Stimulated activated naive CD8-positive, alpha-beta T cell treated with anti-CD3 and anti-CD28 coated beads, Interleukin-15, amount 100 ng/mL, for 72 hours (primary cell): ENCODE measurements around the gene SMCO4.
A peak's percentile ranks its signal among the peaks of the same experiment; 100 is the strongest.
"Not testable (repeated sequence)": the region's sequence is repeated elsewhere in the genome, so short reads cannot be mapped to it uniquely, and the experiment has no call there.

Source experiments
- ATAC-seq: fragments of 150-1000 bp; cut with Tn5 transposase; 2 replicates; pipeline ENCODE4 v1.10.0; 2021; ENCODE audit warnings: mild to moderate bottlenecking, moderate library complexity
- DNase-seq, 2 donors: peaks; one replicate each; pipeline ENCODE4 v3.0.0; 2021 to 2022
- H3K27ac Mint-ChIP-seq, 2 donors: one replicate each; pipeline ENCODE4 v1.8.0; 2022; ENCODE audit warnings: mild to moderate bottlenecking in 2 of 2, mixed read lengths in 2 of 2, moderate library complexity in 2 of 2
- H3K27me3 Mint-ChIP-seq: one replicate; pipeline ENCODE4 v1.8.0; 2022; ENCODE audit warnings: mixed read lengths
- H3K4me1 Mint-ChIP-seq: one replicate; pipeline ENCODE4 v1.8.0; 2022; ENCODE audit warnings: mild to moderate bottlenecking, mixed read lengths
- H3K4me3 Mint-ChIP-seq, 2 donors: one replicate each; pipeline ENCODE4 v1.8.0; 2022; ENCODE audit warnings: mild to moderate bottlenecking in 2 of 2, mixed read lengths in 2 of 2, moderate library complexity in 1 of 2
- H3K9me3 Mint-ChIP-seq, 2 donors: one replicate each; pipeline ENCODE4 v1.8.0; 2022; ENCODE audit warnings: mixed read lengths in 2 of 2

SMCO4 gene

GRCh38 chr11:93487032-93487483, 56.1 kb downstream of the SMCO4 start:
- ATAC-seq = no peak
- no peak for DNase-seq
- no peak overlapping the region for H3K27ac Mint-ChIP-seq

GRCh38 chr11:93485983-93486382, 57.2 kb downstream of the SMCO4 start:
- H3K9me3 Mint-ChIP-seq = no peaks in the 10 kb centered on the region

More at GRCh38 chr11:93487032-93487483, 56.1 kb downstream of the SMCO4 start:
- Mint-ChIP-seq H3K9me3 (no peaks in the 10 kb centered on the region), H3K4me1 (no peaks in the 10 kb centered on the region), H3K4me3 (no peak overlapping the region), H3K27me3 (no peaks in the 10 kb centered on the region)

GRCh38 chr11:93484716-93485115, 58.5 kb downstream of the SMCO4 start:
- Mint-ChIP-seq H3K4me3 (no peak overlapping the region), H3K9me3 (no peaks in the 10 kb centered on the region), H3K27ac (no peak overlapping the region), H3K27me3 (no peaks in the 10 kb centered on the region), H3K4me1 (no peaks in the 10 kb centered on the region)
- ATAC-seq (no peak), DNase-seq (no peak)

More at GRCh38 chr11:93485983-93486382, 57.2 kb downstream of the SMCO4 start:
- no peak for ATAC-seq
- no peak overlapping the region for H3K4me3 Mint-ChIP-seq
- H3K27me3 Mint-ChIP-seq = no peaks in the 10 kb centered on the region
- no peaks in the 10 kb centered on the region for H3K4me1 Mint-ChIP-seq
- DNase-seq = no peak
- H3K27ac Mint-ChIP-seq = no peak overlapping the region

GRCh38 chr11:93482556-93482955, 60.6 kb downstream of the SMCO4 start:
- H3K27me3 Mint-ChIP-seq = no peaks in the 10 kb centered on the region
- ATAC-seq (no peak), DNase-seq (no peak)
- no peak overlapping the region for H3K4me3 Mint-ChIP-seq
- no peaks in the 10 kb centered on the region for H3K9me3 Mint-ChIP-seq
- H3K27ac Mint-ChIP-seq = peak overlapping the region in 1 of 2 donors; percentile 59
- H3K4me1 Mint-ChIP-seq = no peaks in the 10 kb centered on the region

GRCh38 chr11:93481696-93482095, 61.5 kb downstream of the SMCO4 start:
- Mint-ChIP-seq H3K4me3 (no peak overlapping the region), H3K27me3 (no peaks in the 10 kb centered on the region), H3K9me3 (no peaks in the 10 kb centered on the region), H3K4me1 (no peaks in the 10 kb centered on the region), H3K27ac (no peak overlapping the region)
- ATAC-seq (no peak), DNase-seq (no peak)

- Mint-ChIP-seq H3K27me3 (no peaks in the 10 kb centered on the region), H3K4me3 (no peak overlapping the region), H3K27ac (peak overlapping the region in 1 of 2 donors; percentile 37), H3K4me1 (no peaks in the 10 kb centered on the region), H3K9me3 (no peaks in the 10 kb centered on the region)
- ATAC-seq (peak; percentile 38), DNase-seq (no peak)
These were observed 61.9 kb downstream of the SMCO4 start for GRCh38 chr11:93481279-93481678.

- H3K4me1 Mint-ChIP-seq = no peaks in the 10 kb centered on the region
- DNase-seq (no peak), ATAC-seq (no peak)
- no peaks in the 10 kb centered on the region for H3K27me3 Mint-ChIP-seq
- H3K27ac Mint-ChIP-seq = peak overlapping the region in 1 of 2 donors; percentile 37
- no peak overlapping the region for H3K4me3 Mint-ChIP-seq
- no peaks in the 10 kb centered on the region for H3K9me3 Mint-ChIP-seq
These were observed 62.4 kb downstream of the SMCO4 start for GRCh38 chr11:93480756-93481155.

- ATAC-seq (no peak), DNase-seq (no peak)
- H3K27ac Mint-ChIP-seq = no peak overlapping the region
These were observed 62.9 kb downstream of the SMCO4 start for GRCh38 chr11:93480256-93480655.

GRCh38 chr11:93478841-93479240, 64.3 kb downstream of the SMCO4 start:
- no peak for ATAC-seq
- no peaks in the 10 kb centered on the region for H3K9me3 Mint-ChIP-seq
- no peaks in the 10 kb centered on the region for H3K4me1 Mint-ChIP-seq
- no peak for DNase-seq
- no peaks in the 10 kb centered on the region for H3K27me3 Mint-ChIP-seq
- no peak overlapping the region for H3K4me3 Mint-ChIP-seq
- no peak overlapping the region for H3K27ac Mint-ChIP-seq

More at GRCh38 chr11:93480256-93480655, 62.9 kb downstream of the SMCO4 start:
- Mint-ChIP-seq H3K27me3 (no peaks in the 10 kb centered on the region), H3K4me3 (no peak overlapping the region), H3K4me1 (no peaks in the 10 kb centered on the region), H3K9me3 (no peaks in the 10 kb centered on the region)

- DNase-seq (no peak), ATAC-seq (no peak)
- Mint-ChIP-seq H3K27ac (peak overlapping the region in 1 of 2 donors; percentile 82), H3K4me3 (no peak overlapping the region), H3K27me3 (no peaks in the 10 kb centered on the region), H3K4me1 (no peaks in the 10 kb centered on the region), H3K9me3 (no peaks in the 10 kb centered on the region)
These were observed 65.4 kb downstream of the SMCO4 start for GRCh38 chr11:93477684-93478234.

GRCh38 chr11:93476796-93477195, 66.4 kb downstream of the SMCO4 start:
- peak overlapping the region in 1 of 2 donors; percentile 79 for H3K27ac Mint-ChIP-seq
- H3K4me1 Mint-ChIP-seq = no peaks in the 10 kb centered on the region
- DNase-seq (no peak), ATAC-seq (no peak)
- H3K4me3 Mint-ChIP-seq = no peak overlapping the region
- no peaks in the 10 kb centered on the region for H3K9me3 Mint-ChIP-seq
- H3K27me3 Mint-ChIP-seq = no peaks in the 10 kb centered on the region

GRCh38 chr11:93474123-93474522, 69.1 kb downstream of the SMCO4 start:
- Mint-ChIP-seq H3K27ac (no peak overlapping the region), H3K27me3 (no peaks in the 10 kb centered on the region)

GRCh38 chr11:93468290-93468689, 74.9 kb downstream of the SMCO4 start:
- ATAC-seq (no peak), DNase-seq (no peak)
- Mint-ChIP-seq H3K27me3 (no peaks in the 10 kb centered on the region), H3K4me3 (no peak overlapping the region), H3K4me1 (no peaks in the 10 kb centered on the region), H3K27ac (no peak overlapping the region), H3K9me3 (no peaks in the 10 kb centered on the region)

More at GRCh38 chr11:93474123-93474522, 69.1 kb downstream of the SMCO4 start:
- ATAC-seq (no peak), DNase-seq (no peak)
- no peaks in the 10 kb centered on the region for H3K4me1 Mint-ChIP-seq
- H3K4me3 Mint-ChIP-seq = no peak overlapping the region
- H3K9me3 Mint-ChIP-seq = no peaks in the 10 kb centered on the region

- no peak overlapping the region for H3K4me3 Mint-ChIP-seq
- H3K27me3 Mint-ChIP-seq = peaks cover 3% of the 10 kb centered on the region
- H3K4me1 Mint-ChIP-seq = no peaks in the 10 kb centered on the region
- no peak overlapping the region for H3K27ac Mint-ChIP-seq
- H3K9me3 Mint-ChIP-seq = peaks cover 0 to 5% of the 10 kb centered on the region in 2 donors
- no peak for DNase-seq
- ATAC-seq = no peak
These were observed 76.1 kb downstream of the SMCO4 start for GRCh38 chr11:93467054-93467453.

- Mint-ChIP-seq H3K9me3 (peaks cover 0 to 7% of the 10 kb centered on the region in 2 donors), H3K4me3 (no peak overlapping the region), H3K27ac (no peak overlapping the region), H3K4me1 (no peaks in the 10 kb centered on the region), H3K27me3 (peaks cover 17% of the 10 kb centered on the region)
- ATAC-seq = no peak
- DNase-seq = no peak
These were observed 78.2 kb downstream of the SMCO4 start for GRCh38 chr11:93464927-93465540.

GRCh38 chr11:93463666-93464065, 79.5 kb downstream of the SMCO4 start:
- H3K4me3 Mint-ChIP-seq, H3K4me1 Mint-ChIP-seq, ATAC-seq, H3K27ac Mint-ChIP-seq, DNase-seq, H3K9me3 Mint-ChIP-seq: not testable (repeated sequence)
- H3K27me3 Mint-ChIP-seq = peaks cover 17% of the 10 kb centered on the region
